AG09309 (cell line): ENCODE measurements around the gene UBE2O.

Experiments
- DNase-seq: peaks from one replicate; pipeline ENCODE4 v3.0.0-alpha.2; 2010; ENCODE audit warnings: low read depth
- H3K4me3 ChIP-seq: 2 replicates; pipeline ENCODE4 v1.5.1; 2011; ENCODE audit warnings: mild to moderate bottlenecking, low read depth, low read length, moderate library complexity; ENCODE audit not compliant: control insufficient read depth
- TF ChIP-seq, protein P1 (sequence below): IDR thresholded peaks from 2 replicates; pipeline ENCODE4 v1.5.1; 2011; ENCODE audit warnings: mild to moderate bottlenecking, low read depth, low read length, inconsistent platforms; ENCODE audit not compliant: insufficient read depth, control insufficient read depth; ENCODE audit errors: missing control alignments

The UBE2O gene

DNA sequence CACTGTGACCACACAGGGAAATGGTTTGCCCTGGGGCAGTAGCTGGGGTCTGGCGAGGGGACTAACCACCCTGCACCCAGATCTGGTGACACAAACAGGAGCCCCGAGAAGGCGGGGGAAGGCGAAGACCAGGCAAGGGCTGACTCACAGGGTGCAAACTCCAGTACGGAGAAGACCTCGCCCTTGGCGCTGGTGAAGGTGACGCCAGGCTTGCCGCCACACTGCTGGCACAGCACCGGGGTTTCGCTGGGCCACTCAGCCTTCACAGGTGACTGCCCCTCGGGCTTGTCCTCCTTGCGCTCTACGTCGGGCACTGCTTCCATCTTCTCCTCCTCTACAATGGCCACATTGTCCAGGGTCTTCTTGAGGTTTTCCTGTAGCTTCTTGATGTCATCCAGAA lies 57.0 kb downstream of the UBE2O start:
- no peak for DNase-seq
- no peak overlapping the region for H3K4me3 ChIP-seq
- TF ChIP-seq, protein P1, sequence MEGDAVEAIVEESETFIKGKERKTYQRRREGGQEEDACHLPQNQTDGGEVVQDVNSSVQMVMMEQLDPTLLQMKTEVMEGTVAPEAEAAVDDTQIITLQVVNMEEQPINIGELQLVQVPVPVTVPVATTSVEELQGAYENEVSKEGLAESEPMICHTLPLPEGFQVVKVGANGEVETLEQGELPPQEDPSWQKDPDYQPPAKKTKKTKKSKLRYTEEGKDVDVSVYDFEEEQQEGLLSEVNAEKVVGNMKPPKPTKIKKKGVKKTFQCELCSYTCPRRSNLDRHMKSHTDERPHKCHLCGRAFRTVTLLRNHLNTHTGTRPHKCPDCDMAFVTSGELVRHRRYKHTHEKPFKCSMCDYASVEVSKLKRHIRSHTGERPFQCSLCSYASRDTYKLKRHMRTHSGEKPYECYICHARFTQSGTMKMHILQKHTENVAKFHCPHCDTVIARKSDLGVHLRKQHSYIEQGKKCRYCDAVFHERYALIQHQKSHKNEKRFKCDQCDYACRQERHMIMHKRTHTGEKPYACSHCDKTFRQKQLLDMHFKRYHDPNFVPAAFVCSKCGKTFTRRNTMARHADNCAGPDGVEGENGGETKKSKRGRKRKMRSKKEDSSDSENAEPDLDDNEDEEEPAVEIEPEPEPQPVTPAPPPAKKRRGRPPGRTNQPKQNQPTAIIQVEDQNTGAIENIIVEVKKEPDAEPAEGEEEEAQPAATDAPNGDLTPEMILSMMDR: no peak

DNA sequence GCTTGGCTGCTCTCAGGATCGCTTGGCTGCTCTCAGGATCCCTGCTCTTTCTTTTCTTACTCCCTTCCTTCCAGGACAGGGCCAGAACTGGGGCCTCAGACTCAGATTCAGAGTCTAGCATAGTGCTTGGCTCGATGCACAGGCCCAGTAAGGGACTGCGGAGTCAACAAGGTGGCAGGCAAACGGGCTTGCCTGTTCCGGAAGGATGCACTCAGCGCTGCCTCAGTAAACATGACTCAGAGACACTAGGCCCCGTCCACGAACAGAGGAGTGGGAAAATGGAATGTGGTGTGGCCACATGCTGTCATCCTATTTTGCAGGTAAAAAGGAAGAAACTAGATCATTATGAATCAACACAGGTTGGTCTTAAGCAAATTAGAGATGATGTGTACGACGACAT lies 58.8 kb downstream of the UBE2O start:
- DNase-seq: no peak
- no peak overlapping the region for H3K4me3 ChIP-seq
- TF ChIP-seq, protein P1: no peak

DNA sequence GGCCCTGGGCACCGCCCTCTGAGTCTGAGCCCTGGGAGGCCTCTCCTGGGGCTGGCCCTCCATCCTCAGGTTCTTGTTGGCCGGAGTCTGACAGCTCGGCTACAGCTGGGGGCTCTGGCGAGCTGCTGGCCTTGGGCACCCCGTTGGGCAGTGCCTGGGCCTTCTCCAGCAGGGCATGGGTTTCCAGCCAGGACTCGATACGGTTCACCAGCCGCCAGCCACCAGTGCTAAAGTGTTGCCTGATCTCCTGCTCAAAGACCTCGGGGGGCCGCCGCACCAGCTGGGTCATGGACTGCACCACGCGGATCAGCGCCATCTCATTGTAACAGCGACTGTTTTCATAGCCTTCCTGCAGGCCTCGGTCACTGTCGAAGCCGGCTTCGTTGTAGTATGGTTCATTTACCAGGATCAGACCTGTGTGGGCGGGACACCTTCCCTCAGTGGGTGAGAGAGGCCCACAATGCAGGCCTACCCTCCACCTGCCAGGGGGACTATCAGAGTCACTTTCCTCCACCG lies 61.7 kb downstream of the UBE2O start:
- TF ChIP-seq, protein P1: no peak
- no peak overlapping the region for H3K4me3 ChIP-seq
- no peak for DNase-seq

DNA sequence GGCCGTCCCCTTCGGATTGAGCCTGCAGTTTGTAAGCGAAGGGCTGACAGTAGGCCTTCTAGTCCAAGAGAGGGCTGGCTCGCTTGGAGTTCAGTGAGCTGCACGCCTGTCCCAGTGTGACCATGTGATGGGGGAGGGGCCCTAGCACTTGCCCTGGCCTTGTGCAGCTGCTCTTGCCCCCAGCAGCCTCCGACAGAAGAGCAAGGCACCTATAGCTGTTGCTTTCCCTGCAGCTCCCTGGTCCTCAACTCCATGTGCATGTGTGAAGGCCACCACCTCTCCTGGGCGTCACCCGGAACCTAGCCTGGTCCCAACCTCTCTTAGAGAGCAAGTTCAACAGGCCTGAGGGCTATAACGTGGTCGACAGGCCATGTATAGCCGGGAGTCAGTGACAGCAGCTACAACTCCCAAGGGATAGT lies 62.9 kb downstream of the UBE2O start:
- TF ChIP-seq, protein P1: no peak
- DNase-seq: no peak
- H3K4me3 ChIP-seq: no peak overlapping the region

DNA sequence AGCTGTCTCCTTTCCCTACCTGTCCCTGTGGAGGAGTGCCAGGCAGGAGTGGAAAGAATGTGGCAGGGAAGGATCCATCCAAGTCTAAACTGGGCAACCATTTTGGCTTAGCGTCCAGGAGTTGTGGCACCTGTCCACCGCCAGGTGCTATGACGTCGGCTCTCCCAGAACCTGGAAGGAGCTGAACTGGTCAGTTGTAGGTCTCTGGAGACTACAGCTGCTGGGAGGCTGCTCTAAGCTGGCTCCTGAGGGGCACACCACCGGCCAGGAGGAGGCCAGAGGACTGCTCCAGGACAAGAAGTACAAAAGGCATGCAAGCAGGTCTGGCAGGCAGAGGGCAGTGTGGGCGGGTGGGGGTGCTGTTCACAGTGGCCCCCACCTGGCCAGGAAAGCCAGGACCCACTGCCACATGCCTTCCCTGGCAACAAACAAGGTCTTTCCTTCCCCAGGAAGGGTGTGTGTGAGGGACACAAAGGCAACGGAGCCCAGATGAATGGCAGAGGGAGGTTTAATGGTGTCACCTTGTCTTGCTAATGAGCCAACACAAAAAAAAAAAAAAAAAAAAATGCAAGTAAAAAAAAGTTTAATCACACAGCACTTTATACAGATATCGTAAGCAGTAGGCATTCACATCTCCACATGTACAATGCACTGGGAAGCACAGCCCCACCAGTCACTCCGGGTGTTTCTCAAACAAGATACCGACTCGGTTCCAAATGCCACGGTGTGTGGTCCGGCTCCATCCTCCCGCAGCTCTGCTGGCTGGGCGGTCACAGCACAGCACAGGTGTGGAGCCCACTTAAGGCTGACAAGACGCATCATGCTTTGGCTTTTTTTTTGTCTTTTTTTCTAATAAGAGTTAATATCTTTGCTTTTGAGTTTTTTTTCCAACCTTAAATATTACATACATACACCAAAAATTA lies 63.7 kb downstream of the UBE2O start:
- no peak for DNase-seq
- H3K4me3 ChIP-seq: no peak overlapping the region
- TF ChIP-seq, protein P1: peak; percentile 22

DNA sequence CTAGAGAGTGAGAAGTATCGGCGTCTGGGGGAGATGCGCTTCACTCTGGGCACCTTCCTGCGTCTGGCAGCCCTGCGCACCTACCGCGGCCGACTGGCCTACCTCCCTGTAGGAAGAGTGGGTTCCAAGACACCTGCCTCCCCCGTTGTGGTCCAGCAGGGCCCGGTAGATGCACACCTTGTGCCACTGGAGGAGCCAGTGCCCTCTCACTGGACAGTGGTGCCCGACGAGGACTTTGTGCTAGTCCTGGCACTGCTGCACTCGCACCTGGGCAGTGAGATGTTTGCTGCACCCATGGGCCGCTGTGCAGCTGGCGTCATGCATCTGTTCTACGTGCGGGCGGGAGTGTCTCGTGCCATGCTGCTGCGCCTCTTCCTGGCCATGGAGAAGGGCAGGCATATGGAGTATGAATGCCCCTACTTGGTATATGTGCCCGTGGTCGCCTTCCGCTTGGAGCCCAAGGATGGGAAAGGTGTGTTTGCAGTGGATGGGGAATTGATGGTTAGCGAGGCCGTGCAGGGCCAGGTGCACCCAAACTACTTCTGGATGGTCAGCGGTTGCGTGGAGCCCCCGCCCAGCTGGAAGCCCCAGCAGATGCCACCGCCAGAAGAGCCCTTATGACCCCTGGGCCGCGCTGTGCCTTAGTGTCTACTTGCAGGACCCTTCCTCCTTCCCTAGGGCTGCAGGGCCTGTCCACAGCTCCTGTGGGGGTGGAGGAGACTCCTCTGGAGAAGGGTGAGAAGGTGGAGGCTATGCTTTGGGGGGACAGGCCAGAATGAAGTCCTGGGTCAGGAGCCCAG lies 65.8 kb downstream of the UBE2O start:
- no peak for DNase-seq
- TF ChIP-seq, protein P1: no peak
- H3K4me3 ChIP-seq: no peak overlapping the region; the same call in none of the 2 replicates
